AG04449 (cell line): Measurements from ENCODE around the gene CABLES1.

Experiments
- CTCF ChIA-PET: fragments of 350-600 bp; formaldehyde crosslinking; extraction: SDS; loops from one replicate; lab custom pipeline; 2021; ENCODE audit warnings: antibody characterized with exemption; lab: Yijun Ruan, JAX
- POLR2A ChIA-PET: fragments of 400-600, 350-600 bp; formaldehyde crosslinking; extraction: SDS; loops from one replicate; lab custom pipeline; 2020; ENCODE audit warnings: antibody characterized with exemption, inconsistent platforms; lab: Yijun Ruan, JAX
- DNase-seq: peaks from one replicate; pipeline ENCODE4 v3.0.0-alpha.2; 2010; ENCODE audit warnings: low read depth, low spot score
- H3K4me3 ChIP-seq: 2 replicates; pipeline ENCODE4 v1.5.1; 2011; ENCODE audit warnings: low read depth, mild to moderate bottlenecking, control low read depth, low read length
- TF ChIP-seq, protein P1 (sequence below): IDR thresholded peaks from one replicate; pipeline ENCODE4 v1.5.1; 2011; ENCODE audit warnings: mild to moderate bottlenecking, moderate library complexity, low read length, control low read depth, inconsistent platforms; ENCODE audit not compliant: insufficient read depth; ENCODE audit errors: missing control alignments

The CABLES1 gene

DNA sequence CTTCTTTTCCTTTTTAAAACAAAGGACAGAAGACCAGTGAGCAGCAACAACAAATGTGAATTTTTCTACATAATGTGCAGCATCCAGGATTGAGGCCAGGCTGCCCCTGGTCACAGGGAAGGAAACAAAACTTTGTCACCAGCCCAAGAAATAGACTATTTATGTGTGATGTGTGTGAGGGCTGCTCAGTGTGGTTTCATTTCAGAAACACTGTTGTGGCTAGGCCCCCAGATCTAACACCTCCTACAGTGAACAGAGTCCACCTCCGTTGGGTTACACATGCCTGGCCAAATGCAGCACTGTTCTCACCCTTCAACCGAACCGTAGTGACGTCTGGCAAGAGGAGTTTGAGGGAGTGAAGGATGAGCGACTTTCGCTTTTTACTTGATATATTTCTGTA is 171.5 kb downstream of the CABLES1 start:
- DNase-seq: no peak
- ChIA-PET CTCF (interaction anchor here (1.0 kb wide), 1 partner anchor 176 kb away, joined by 4 read pairs; no protein-coding TSS in a partner anchor), POLR2A (no interaction called here)

DNA sequence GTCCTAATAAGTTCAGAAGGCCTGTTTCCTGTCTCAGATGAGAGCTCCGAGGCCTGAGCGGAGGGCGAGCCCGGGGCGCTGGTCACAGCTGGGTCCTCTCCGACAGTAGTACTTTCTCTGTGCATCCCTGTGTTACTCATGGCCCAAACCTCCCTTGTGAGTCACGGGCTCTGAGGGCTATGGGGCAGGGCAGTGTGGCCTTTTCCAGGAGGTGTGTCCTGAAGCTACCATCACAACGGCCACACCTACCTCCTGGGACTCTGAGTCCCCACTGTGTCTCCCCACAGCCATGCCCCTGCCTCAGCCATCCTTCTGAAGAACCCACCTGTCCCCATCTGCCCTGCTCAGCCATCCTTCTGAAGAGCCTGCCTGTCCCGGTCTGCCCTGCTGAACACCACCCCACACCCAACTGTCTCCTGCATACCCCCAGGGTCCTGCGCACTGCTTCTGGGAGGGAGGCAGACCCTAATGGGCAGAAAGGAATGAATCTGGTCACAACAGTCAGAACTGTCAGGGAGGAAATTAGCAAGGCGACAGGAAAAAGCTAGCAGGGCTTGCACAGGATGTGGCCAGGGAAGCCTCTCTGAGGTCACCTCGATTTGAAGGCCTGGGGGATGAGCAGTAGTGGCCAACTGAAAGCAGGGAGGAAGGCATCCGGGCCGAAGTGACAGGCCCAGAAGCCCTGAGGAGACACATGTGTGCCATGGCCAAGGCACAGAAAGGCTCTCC is 172.4 kb downstream of the CABLES1 start:
- TF ChIP-seq, protein P1, sequence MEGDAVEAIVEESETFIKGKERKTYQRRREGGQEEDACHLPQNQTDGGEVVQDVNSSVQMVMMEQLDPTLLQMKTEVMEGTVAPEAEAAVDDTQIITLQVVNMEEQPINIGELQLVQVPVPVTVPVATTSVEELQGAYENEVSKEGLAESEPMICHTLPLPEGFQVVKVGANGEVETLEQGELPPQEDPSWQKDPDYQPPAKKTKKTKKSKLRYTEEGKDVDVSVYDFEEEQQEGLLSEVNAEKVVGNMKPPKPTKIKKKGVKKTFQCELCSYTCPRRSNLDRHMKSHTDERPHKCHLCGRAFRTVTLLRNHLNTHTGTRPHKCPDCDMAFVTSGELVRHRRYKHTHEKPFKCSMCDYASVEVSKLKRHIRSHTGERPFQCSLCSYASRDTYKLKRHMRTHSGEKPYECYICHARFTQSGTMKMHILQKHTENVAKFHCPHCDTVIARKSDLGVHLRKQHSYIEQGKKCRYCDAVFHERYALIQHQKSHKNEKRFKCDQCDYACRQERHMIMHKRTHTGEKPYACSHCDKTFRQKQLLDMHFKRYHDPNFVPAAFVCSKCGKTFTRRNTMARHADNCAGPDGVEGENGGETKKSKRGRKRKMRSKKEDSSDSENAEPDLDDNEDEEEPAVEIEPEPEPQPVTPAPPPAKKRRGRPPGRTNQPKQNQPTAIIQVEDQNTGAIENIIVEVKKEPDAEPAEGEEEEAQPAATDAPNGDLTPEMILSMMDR: no peak
- H3K4me3 ChIP-seq: no peak overlapping the region
- ChIA-PET CTCF (interaction anchor here (1.0 kb wide), 1 partner anchor 177 kb away, joined by 4 read pairs; no protein-coding TSS in a partner anchor), POLR2A (no interaction called here)
- DNase-seq: no peak

More for the DNA sequence above, 171.5 kb downstream of the CABLES1 start:
- H3K4me3 ChIP-seq: no peak overlapping the region
- TF ChIP-seq, protein P1: no peak
